Vagina (tissue), 2 donors: ENCODE measurements around the gene SIGLEC9. TPM values are rescaled to one million over a fixed set of nuclear protein-coding genes. Genes with fewer than 3 reads are reported as not detected.

Source experiments
- DNase-seq, 2 donors: peaks; one replicate each; pipeline ENCODE4 v3.0.0-alpha.2; 2017; ENCODE audit errors: extremely low spot score in 2 of 2
- H3K27ac ChIP-seq: fragments of 200-600 bp; sonication (generic); one replicate; pipeline ENCODE4 v1.5.1; 2019
- H3K27me3 ChIP-seq: fragments of 200-600 bp; sonication (generic); one replicate; pipeline ENCODE4 v1.5.1; 2019
- H3K36me3 ChIP-seq, 2 donors: fragments of 200-600 bp; sonication (generic); one replicate each; pipeline ENCODE4 v1.5.1; 2017 to 2019
- H3K4me1 ChIP-seq: fragments of 200-600 bp; sonication (generic); one replicate; pipeline ENCODE4 v1.5.1; 2019
- H3K4me3 ChIP-seq, 2 donors: fragments of 200-600 bp; sonication (generic); 1 replicate in 1 of 2; 2 replicates in 1 of 2; pipeline ENCODE4 v1.5.1; 2016 to 2019
- H3K9me3 ChIP-seq: fragments of 200-600 bp; sonication (generic); one replicate; pipeline ENCODE4 v1.5.1; 2019
- POLR2A ChIP-seq, 2 donors: fragments of 450-650 bp; IDR thresholded peaks; one replicate each; pipeline ENCODE4 v1.6.1; 2017; ENCODE audit warnings: antibody characterized with exemption in 2 of 2, mild to moderate bottlenecking in 2 of 2, moderate library complexity in 2 of 2
- POLR2AphosphoS5 ChIP-seq, 2 donors: sonication (generic); formaldehyde crosslinking; IDR thresholded peaks; one replicate each; pipeline ENCODE4 v1.9.0; 2017; ENCODE audit warnings: antibody characterized with exemption in 2 of 2, mild to moderate bottlenecking in 2 of 2, low read depth in 1 of 2; ENCODE audit not compliant: insufficient read depth in 1 of 2
- intact Hi-C: fragments of 100-400 bp; cut with DNase I; formaldehyde crosslinking; loops from one replicate; pipeline ENCODE4 v1.15.1; 2023
- total RNA-seq: library from RNA; depleted of rRNA; stranded (reverse); fragments of >200 nt; gene quantifications from one replicate; pipeline ENCODE4 v1.2.3, GENCODE V29; 2016
- TF ChIP-seq, protein P1 (sequence below), 3 experiments: fragments of 450-650 bp in 2 of 3; fragments of 200-600 bp in 1 of 3; sonication (generic) in 1 of 3; IDR thresholded peaks; one replicate each; pipeline ENCODE4 v1.5.1; 2017 to 2019; ENCODE audit warnings: antibody characterized with exemption in 3 of 3, mild to moderate bottlenecking in 2 of 3, moderate library complexity in 2 of 3

Gene SIGLEC9
- total RNA-seq, 1 donor from 2014 or later: 5.9 TPM

DNA sequence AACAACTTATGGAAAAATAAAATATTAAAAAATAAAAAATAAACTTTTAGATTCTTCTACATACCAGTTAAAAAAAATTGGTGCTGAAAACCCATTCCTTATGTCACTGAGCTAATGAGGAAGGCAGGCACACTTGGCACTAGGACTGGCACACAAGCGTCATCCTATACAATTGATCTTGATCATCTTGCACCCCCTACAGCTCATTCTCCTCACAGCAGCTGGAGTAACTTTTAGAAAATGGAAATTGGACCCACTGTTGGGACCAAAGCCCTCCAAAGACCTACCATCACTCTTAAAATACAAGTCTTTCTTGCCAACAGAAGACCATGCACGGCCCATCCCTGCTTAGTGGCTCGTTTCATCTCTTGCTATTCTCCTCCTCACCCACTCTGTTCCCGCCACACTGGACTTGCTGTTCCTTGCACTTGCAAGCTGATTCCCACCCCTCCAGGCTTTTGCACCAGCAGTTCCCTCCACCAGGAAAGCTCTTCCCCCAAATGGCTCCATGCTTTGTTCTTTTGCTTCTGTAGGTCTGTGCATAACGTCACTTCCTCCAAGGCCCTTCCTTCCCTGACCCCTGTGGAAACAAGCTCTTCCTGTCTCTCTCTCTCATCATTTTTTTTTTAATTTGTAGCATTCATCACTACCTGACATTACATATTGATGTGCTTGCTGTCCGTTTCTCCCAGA lies 28.1 kb upstream of the SIGLEC9 start:
- intact Hi-C loops: loop anchor here (10.0 kb wide), 1 partner anchor 238 kb away; no protein-coding TSS in a partner anchor
- no peak for DNase-seq
- H3K4me1 ChIP-seq: peaks cover 8% of the 10 kb centered on the region
- H3K27ac ChIP-seq: no peak overlapping the region
- H3K27me3 ChIP-seq: no peaks in the 10 kb centered on the region
- no peak overlapping the region for H3K4me3 ChIP-seq
- H3K9me3 ChIP-seq: no peaks in the 10 kb centered on the region
- no peak for TF ChIP-seq POLR2A (IDR thresholded peaks at IDR 0.05)
- TF ChIP-seq, protein P1, sequence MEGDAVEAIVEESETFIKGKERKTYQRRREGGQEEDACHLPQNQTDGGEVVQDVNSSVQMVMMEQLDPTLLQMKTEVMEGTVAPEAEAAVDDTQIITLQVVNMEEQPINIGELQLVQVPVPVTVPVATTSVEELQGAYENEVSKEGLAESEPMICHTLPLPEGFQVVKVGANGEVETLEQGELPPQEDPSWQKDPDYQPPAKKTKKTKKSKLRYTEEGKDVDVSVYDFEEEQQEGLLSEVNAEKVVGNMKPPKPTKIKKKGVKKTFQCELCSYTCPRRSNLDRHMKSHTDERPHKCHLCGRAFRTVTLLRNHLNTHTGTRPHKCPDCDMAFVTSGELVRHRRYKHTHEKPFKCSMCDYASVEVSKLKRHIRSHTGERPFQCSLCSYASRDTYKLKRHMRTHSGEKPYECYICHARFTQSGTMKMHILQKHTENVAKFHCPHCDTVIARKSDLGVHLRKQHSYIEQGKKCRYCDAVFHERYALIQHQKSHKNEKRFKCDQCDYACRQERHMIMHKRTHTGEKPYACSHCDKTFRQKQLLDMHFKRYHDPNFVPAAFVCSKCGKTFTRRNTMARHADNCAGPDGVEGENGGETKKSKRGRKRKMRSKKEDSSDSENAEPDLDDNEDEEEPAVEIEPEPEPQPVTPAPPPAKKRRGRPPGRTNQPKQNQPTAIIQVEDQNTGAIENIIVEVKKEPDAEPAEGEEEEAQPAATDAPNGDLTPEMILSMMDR (IDR thresholded peaks at IDR 0.05): no peak
- no peak for TF ChIP-seq POLR2AphosphoS5 (IDR thresholded peaks at IDR 0.05; ENCODE audit: insufficient read depth in 1 of 2, low read depth in 1 of 2)
- H3K36me3 ChIP-seq: no peaks in the 10 kb centered on the region

DNA sequence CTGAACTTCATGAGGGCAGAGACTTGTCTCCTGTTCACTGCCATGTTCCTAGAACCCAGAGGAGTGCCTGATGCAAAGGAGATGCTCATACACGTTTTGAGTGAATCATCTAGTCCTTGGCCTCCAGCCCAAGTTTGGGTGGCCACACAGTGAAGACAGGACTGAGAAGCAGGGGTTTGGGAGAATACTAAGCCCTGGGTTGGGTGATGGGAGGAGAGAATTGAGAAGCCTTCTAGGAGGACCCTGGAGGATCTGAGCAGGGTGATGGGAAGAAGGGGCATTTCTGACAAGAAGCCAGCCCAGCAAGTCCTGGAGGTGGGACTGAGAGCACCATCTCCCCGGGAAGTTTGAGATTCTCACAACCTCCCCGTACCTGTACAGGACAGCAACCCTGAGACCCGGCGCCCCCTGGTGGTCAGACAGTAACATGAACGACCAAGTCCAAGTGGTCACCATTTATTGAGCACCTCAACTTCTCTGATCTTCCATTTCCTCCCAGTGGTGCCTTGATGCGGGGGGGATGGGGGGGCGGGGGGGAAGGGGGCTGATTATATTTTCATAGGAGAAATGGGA lies 27.5 kb upstream of the SIGLEC9 start:
- no peak for DNase-seq
- H3K4me1 ChIP-seq: peaks cover 8% of the 10 kb centered on the region
- no peaks in the 10 kb centered on the region for H3K9me3 ChIP-seq
- H3K27ac ChIP-seq: no peak overlapping the region
- intact Hi-C loops: loop anchor here (10.0 kb wide), 1 partner anchor 238 kb away; no protein-coding TSS in a partner anchor
- TF ChIP-seq, protein P1 (IDR thresholded peaks at IDR 0.05): peak; percentile 2 to 32 (median 29)
- no peak for TF ChIP-seq POLR2AphosphoS5 (IDR thresholded peaks at IDR 0.05; ENCODE audit: insufficient read depth in 1 of 2, low read depth in 1 of 2)
- TF ChIP-seq POLR2A (IDR thresholded peaks at IDR 0.05): no peak
- H3K27me3 ChIP-seq: no peaks in the 10 kb centered on the region
- H3K4me3 ChIP-seq: no peak overlapping the region
- H3K36me3 ChIP-seq: peaks cover 0 to 2% of the 10 kb centered on the region in 2 donors

- DNase-seq: no peak
- intact Hi-C loops: loop anchor here (10.0 kb wide), 1 partner anchor 237 kb away; no protein-coding TSS in a partner anchor
- H3K4me1 ChIP-seq: peaks cover 8% of the 10 kb centered on the region
- H3K9me3 ChIP-seq: no peaks in the 10 kb centered on the region
- H3K27me3 ChIP-seq: no peaks in the 10 kb centered on the region
- no peak overlapping the region for H3K4me3 ChIP-seq
- no peak overlapping the region for H3K27ac ChIP-seq
- TF ChIP-seq, protein P1 (IDR thresholded peaks at IDR 0.05): no peak
- no peak for TF ChIP-seq POLR2A (IDR thresholded peaks at IDR 0.05)
- no peak for TF ChIP-seq POLR2AphosphoS5 (IDR thresholded peaks at IDR 0.05; ENCODE audit: insufficient read depth in 1 of 2, low read depth in 1 of 2)
- H3K36me3 ChIP-seq: peaks cover 0 to 7% of the 10 kb centered on the region in 2 donors
Measured at GRCh38 chr19:51097796-51098195, 26.9 kb upstream of the SIGLEC9 start.

DNA sequence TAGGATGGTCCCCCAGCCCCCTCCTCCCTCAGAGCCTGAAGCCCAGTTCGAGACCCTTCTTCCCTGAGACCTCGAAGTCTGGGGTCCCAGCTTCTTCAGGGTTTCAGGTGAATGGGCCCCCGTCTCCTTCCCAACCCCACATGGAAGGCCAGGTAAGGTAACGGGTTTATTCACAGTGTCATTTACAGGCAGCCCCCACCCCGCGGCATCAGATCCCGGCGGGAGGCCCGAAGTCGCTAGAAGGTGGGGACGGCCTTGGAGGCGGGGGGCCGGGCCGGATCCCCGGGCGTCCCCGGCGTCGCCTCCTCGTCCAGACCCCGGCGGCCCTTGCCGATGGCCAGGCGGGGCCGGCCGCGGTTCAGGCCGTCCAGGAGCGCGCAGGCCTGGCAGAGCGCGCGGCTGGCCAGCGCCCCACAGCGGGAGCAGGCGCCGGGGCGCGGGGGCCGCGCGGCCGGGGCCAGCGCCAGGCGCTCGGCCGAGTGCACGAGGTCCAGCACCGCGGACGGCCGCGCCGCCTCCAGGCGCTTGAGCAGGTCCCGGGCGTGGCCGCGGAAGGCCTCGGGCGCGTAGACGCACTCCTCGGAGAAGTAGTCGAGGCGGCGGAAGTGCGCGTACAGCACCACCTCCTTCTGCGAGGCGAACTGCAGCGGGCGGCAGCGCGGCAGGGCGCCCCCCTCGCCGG lies 26.2 kb upstream of the SIGLEC9 start:
- intact Hi-C loops: loop anchor here (10.0 kb wide), 1 partner anchor 236 kb away; no protein-coding TSS in a partner anchor
- Histone ChIP-seq H3K9me3 (no peaks in the 10 kb centered on the region), H3K4me3 (peak overlapping the region in 1 of 2 donors; percentile 18), H3K27me3 (no peaks in the 10 kb centered on the region), H3K36me3 (peaks cover 0 to 7% of the 10 kb centered on the region in 2 donors), H3K4me1 (peaks cover 7% of the 10 kb centered on the region), H3K27ac (no peak overlapping the region)
- TF ChIP-seq, protein P1 (IDR thresholded peaks at IDR 0.05): no peak
- TF ChIP-seq POLR2A (IDR thresholded peaks at IDR 0.05) (no peak), POLR2AphosphoS5 (IDR thresholded peaks at IDR 0.05; ENCODE audit: insufficient read depth in 1 of 2, low read depth in 1 of 2) (no peak)
- no peak for DNase-seq
